Mesodermal cell (in vitro differentiated cells): Measurements from ENCODE around the gene ADAM29.

Experiments
- H3K27ac ChIP-seq: 2 replicates; pipeline ENCODE4 v1.7.0; 2013; ENCODE audit warnings: mild to moderate bottlenecking, low read depth, low read length, moderate library complexity; ENCODE audit not compliant: severe bottlenecking
- H3K36me3 ChIP-seq: 2 replicates; pipeline ENCODE4 v1.7.1; 2013; ENCODE audit warnings: mild to moderate bottlenecking, low read length, moderate library complexity; ENCODE audit not compliant: control insufficient read depth, insufficient read depth
- H3K4me1 ChIP-seq: one replicate; pipeline ENCODE4 v1.7.1; 2013; ENCODE audit warnings: mild to moderate bottlenecking, low read length; ENCODE audit not compliant: insufficient read depth, control insufficient read depth, poor library complexity, severe bottlenecking
- H3K4me3 ChIP-seq: 2 replicates; pipeline ENCODE4 v1.7.0; 2013; ENCODE audit warnings: low read length, control low read depth, mild to moderate bottlenecking; ENCODE audit not compliant: insufficient read depth, poor library complexity, severe bottlenecking; ENCODE audit errors: extremely low read depth
- H3K9me3 ChIP-seq: 2 replicates; pipeline ENCODE4 v1.7.1; 2013; ENCODE audit warnings: mild to moderate bottlenecking, low read length, moderate library complexity; ENCODE audit not compliant: control insufficient read depth
- WGBS, 2 experiments: methylation state at CpG; one replicate each; pipeline ENCODE4 v1.1.5; 2013; ENCODE audit warnings: missing lambda C conversion rate in 2 of 2; ENCODE audit not compliant: insufficient coverage in 2 of 2; 5-methylcytosine and 5-hydroxymethylcytosine counted together

Gene ADAM29

GRCh38 chr4:174912919-174913543 lies 5.1 kb upstream of the ADAM29 start:
- no peaks in the 10 kb centered on the region for H3K9me3 ChIP-seq
- no peak overlapping the region for H3K4me3 ChIP-seq
- no peaks in the 10 kb centered on the region for H3K4me1 ChIP-seq
- no peaks in the 10 kb centered on the region for H3K36me3 ChIP-seq
- 80% methylated on average over 1 of the region's 3 CpGs; no CpG with 5 or more reads in 1 of the 2 experiments for WGBS, 2 experiments
- H3K27ac ChIP-seq = no peak overlapping the region

GRCh38 chr4:174919886-174920423 lies 1.8 kb downstream of the ADAM29 start:
- no peak overlapping the region for H3K27ac ChIP-seq
- H3K9me3 ChIP-seq = no peaks in the 10 kb centered on the region
- no peak overlapping the region for H3K4me3 ChIP-seq
- H3K4me1 ChIP-seq = no peaks in the 10 kb centered on the region
- WGBS, 2 experiments = 100% methylated on average over 1 of the region's 2 CpGs
- no peaks in the 10 kb centered on the region for H3K36me3 ChIP-seq

DNA sequence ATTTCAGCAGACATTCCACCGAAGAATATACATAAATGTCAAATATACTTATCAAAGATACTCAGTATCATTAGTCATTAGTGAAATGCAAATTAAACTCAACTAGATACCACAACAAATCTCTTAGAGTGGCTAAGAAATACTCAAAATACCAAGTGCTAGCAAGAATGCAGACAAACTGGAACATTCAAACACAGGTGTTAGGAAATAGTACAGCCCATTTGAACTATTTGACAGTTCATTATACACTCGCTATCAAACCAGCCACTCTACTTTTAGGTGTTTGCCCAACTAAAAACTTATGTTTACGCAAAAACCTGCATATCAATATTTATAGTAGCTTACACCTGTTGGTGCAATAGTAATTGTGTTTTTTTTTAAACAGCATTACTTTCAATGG lies 8.8 kb downstream of the ADAM29 start:
- no peaks in the 10 kb centered on the region for H3K9me3 ChIP-seq
- H3K4me1 ChIP-seq = no peaks in the 10 kb centered on the region
- H3K36me3 ChIP-seq = no peaks in the 10 kb centered on the region
- H3K4me3 ChIP-seq = no peak overlapping the region
- H3K27ac ChIP-seq = no peak overlapping the region
- 43 to 74% methylated on average over 1 to 2 of the region's 3 CpGs for WGBS, 2 experiments

- Histone ChIP-seq H3K36me3 (no peaks in the 10 kb centered on the region), H3K4me1 (no peaks in the 10 kb centered on the region), H3K27ac (no peak overlapping the region), H3K9me3 (no peaks in the 10 kb centered on the region), H3K4me3 (no peak overlapping the region)
- WGBS, 2 experiments = 93 to 100% methylated on average over 2 to 3 of the region's 6 CpGs
Observed at GRCh38 chr4:174928174-174928573, 10.0 kb downstream of the ADAM29 start.

GRCh38 chr4:174928575-174929253 lies 10.6 kb downstream of the ADAM29 start:
- no peak overlapping the region for H3K27ac ChIP-seq
- H3K36me3 ChIP-seq = no peaks in the 10 kb centered on the region
- no peaks in the 10 kb centered on the region for H3K4me1 ChIP-seq
- no peaks in the 10 kb centered on the region for H3K9me3 ChIP-seq
- WGBS, 2 experiments = 88 to 100% methylated on average over 2 to 3 of the region's 4 CpGs
- no peak overlapping the region for H3K4me3 ChIP-seq

DNA sequence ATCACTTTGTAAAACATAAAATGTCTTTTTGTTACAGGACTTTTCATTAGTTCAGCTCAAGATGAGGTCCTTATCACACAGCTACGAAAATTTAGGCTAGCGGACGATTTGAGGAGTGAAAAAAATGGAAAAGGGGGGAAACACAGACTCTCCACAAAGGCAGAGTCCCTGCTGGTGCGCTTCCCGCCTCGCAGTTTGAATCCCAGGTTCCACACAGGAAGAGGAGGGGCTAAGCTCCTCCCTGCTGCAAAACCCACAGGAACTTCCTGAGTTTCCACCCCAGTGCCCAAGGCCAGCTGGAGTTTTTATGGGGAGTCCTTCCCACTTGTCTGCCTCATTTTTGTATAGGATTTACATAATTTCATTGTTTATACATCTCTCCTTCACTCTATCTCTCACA lies 11.2 kb downstream of the ADAM29 start:
- Histone ChIP-seq H3K27ac (no peak overlapping the region), H3K4me1 (no peaks in the 10 kb centered on the region), H3K36me3 (no peaks in the 10 kb centered on the region), H3K9me3 (no peaks in the 10 kb centered on the region), H3K4me3 (no peak overlapping the region)
- WGBS, 2 experiments = 66 to 100% methylated on average over 2 to 3 of the region's 6 CpGs

DNA sequence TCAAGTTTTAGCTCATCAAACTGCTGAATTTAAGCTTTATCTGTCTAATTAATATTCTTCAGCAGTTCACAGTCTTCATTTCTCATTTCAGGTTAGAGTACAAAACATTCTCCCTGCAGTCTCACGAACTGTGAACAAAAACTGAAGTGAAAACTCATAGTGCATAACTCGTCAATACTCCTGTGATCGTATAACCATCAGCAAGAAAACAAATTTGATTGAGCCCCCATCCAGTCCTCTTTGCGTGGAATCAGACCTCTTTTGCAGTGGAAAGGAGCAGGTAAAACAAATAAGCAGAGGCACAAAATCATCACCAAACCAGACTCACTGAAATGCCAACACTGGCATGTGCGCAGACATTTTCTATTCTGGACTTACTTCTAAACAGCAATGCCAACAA lies 12.7 kb downstream of the ADAM29 start:
- H3K4me3 ChIP-seq = no peak overlapping the region
- WGBS, 2 experiments = 94 to 100% methylated on average over 2 of the region's 5 CpGs
- H3K4me1 ChIP-seq = no peaks in the 10 kb centered on the region
- no peaks in the 10 kb centered on the region for H3K36me3 ChIP-seq
- no peaks in the 10 kb centered on the region for H3K9me3 ChIP-seq
- H3K27ac ChIP-seq = no peak overlapping the region

DNA sequence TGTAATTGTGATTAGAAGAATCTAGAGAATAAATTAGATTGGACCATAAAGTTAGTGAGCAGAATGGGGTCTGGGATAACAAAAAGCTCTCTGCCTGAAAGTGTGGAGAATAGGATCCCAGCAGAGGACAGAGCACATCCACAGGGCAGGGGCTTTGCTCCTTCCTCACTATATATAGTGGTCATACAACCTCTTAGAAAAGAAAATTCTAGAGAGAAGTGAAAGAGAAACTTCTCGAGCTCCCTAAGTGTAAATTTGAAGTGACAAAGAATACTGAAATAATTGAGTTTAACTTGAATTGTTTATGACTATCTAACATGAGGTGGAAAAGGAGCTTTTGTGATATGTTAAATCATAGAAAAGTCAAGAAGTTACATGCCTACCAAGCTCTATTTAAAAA lies 14.9 kb downstream of the ADAM29 start:
- Histone ChIP-seq H3K36me3 (no peaks in the 10 kb centered on the region), H3K27ac (no peak overlapping the region), H3K9me3 (no peaks in the 10 kb centered on the region), H3K4me3 (no peak overlapping the region), H3K4me1 (no peaks in the 10 kb centered on the region)
- 100% methylated on average over 1 of the region's 1 CpG; no CpG with 5 or more reads in 1 of the 2 experiments for WGBS, 2 experiments

DNA sequence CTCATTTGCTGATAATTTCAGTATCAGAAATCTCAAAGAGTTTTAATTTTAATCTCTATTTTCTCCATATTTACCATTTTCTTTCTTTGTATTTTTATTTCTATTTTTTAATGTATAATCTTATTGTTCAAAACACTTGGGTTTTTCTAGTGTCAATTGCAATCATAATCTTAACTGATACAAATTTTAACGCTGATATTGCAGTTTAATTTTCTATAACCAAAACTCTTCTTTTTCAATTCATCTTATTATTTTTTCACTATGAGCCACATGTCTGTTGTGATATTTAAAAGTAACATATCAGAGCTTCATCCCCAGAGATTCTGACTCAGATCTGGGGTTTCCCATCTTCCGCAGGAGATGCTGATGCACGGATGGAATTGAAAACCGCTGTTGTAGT lies 16.2 kb downstream of the ADAM29 start:
- Histone ChIP-seq H3K4me1 (no peaks in the 10 kb centered on the region), H3K4me3 (no peak overlapping the region), H3K36me3 (no peaks in the 10 kb centered on the region), H3K27ac (no peak overlapping the region), H3K9me3 (no peaks in the 10 kb centered on the region)
- WGBS, 2 experiments = no CpG with 5 or more reads among the region's 4 CpGs

DNA sequence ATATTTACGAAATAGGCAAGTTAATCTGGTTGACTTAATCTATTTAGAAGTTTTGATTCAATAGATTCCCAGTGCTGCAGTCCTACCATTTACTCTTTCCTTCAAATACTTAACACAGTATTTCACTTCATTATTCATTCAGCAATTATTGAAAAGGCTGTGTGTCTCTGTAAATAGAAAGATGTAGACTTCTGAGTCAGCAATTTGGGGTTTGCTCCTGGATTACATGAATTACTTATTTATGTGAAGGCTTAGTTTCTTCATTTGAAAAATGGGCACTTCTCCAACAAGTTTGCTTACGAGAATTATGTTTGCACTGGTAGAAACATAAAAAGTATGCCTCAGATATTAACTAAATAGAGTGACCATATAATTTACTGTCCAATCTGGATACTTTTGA lies 17.4 kb downstream of the ADAM29 start:
- no peak overlapping the region for H3K27ac ChIP-seq
- no peak overlapping the region for H3K4me3 ChIP-seq
- no peaks in the 10 kb centered on the region for H3K4me1 ChIP-seq
- H3K36me3 ChIP-seq = no peaks in the 10 kb centered on the region
- H3K9me3 ChIP-seq = no peaks in the 10 kb centered on the region
- WGBS, 2 experiments = no CpG with 5 or more reads among the region's 2 CpGs

DNA sequence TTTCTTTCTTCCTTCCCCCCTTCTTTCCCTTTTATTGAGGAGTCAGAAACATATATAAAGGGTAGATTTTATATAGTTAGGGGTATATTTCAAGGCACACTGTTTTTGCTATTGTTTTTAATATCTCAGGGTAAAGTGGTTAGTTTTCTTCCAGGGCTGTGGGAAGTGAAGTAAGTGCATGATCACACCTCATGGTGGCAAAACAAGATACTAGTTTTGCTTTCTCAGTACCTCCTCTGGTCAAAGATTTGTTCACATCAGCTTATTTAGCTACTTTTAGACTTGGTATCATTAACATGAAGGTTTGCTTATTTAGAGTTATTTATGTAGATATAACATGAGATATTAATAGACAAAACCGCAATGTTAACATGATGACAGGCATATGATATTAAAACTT lies 21.8 kb downstream of the ADAM29 start:
- Histone ChIP-seq H3K4me3 (no peak overlapping the region), H3K9me3 (peaks cover 3% of the 10 kb centered on the region), H3K4me1 (no peaks in the 10 kb centered on the region), H3K27ac (no peak overlapping the region), H3K36me3 (no peaks in the 10 kb centered on the region)
- no CpG with 5 or more reads among the region's 1 CpG for WGBS, 2 experiments
